ENCODE results near the gene AKAP8. TPM values are rescaled to one million over a fixed set of nuclear protein-coding genes. Genes with fewer than 3 reads are reported as not detected.
"Not testable (repeated sequence)": the region's sequence is repeated elsewhere in the genome, so short reads cannot be mapped to it uniquely, and the experiment has no call there.

Gene AKAP8
- total RNA-seq, 1 donor from 2014 or later: 41.3 TPM

DNA sequence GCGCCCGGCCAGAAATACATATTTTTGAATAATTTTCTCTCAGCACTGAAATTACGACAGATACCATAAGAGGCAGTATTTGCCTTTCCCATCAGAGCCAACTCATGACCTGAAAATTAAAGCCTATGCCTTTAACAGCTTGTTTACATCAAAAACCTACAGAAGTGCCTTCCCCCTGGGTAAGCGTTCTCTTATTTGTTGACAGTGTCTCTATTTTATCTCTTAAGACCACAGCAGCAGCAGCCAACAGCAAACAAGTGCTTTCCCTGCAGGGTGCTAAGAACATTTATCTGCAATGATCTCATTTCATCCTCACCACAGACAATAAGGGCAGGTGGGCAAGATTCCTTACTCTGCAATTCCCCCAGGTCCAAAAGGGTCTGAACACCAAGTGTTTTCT lies 33.2 kb upstream of the AKAP8 start:
- Mint-ChIP-seq H3K36me3 (ENCODE audit: low read depth) (peaks cover 10% of the 10 kb centered on the region), H3K4me3 (no peak overlapping the region), H3K4me1 (peaks cover 28% of the 10 kb centered on the region), H3K27me3 (ENCODE audit: low read depth) (no peaks in the 10 kb centered on the region), H3K27ac (ENCODE audit: unreplicated experiment) (no peak overlapping the region), H3K9me3 (no peaks in the 10 kb centered on the region)
- no peak for DNase-seq (ENCODE audit: low read depth, low spot score)
- TF ChIP-seq, protein P1, sequence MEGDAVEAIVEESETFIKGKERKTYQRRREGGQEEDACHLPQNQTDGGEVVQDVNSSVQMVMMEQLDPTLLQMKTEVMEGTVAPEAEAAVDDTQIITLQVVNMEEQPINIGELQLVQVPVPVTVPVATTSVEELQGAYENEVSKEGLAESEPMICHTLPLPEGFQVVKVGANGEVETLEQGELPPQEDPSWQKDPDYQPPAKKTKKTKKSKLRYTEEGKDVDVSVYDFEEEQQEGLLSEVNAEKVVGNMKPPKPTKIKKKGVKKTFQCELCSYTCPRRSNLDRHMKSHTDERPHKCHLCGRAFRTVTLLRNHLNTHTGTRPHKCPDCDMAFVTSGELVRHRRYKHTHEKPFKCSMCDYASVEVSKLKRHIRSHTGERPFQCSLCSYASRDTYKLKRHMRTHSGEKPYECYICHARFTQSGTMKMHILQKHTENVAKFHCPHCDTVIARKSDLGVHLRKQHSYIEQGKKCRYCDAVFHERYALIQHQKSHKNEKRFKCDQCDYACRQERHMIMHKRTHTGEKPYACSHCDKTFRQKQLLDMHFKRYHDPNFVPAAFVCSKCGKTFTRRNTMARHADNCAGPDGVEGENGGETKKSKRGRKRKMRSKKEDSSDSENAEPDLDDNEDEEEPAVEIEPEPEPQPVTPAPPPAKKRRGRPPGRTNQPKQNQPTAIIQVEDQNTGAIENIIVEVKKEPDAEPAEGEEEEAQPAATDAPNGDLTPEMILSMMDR (conservative IDR thresholded peaks at IDR 0.05): no peak

GRCh38 chr19:15411351-15411750 lies 31.8 kb upstream of the AKAP8 start:
- H3K27ac Mint-ChIP-seq (ENCODE audit: unreplicated experiment): not testable (repeated sequence)

DNA sequence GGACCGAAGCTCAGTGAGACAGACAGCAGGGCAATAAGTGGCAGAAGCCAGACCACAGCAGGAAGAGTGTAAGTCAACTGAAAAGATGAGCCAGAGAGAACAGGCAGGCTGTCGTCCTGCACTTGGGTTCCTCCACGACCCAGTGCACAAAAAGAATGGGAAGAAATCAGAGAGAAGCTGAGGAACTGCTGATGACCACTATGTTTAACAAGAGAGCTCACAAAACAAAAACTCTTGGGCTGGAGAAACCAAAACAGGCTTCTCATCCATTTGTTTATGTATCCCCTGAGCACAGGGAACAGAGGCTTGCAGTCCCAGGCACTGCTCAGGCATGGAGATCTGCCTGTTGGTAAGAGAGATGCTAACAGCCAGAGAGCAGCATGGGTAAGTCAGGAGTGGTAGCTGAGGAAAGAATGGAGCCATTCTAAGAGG lies 25.2 kb upstream of the AKAP8 start:
- Mint-ChIP-seq H3K4me1 (peaks cover 8% of the 10 kb centered on the region), H3K9me3 (no peaks in the 10 kb centered on the region), H3K4me3 (no peak overlapping the region), H3K36me3 (ENCODE audit: low read depth) (no peaks in the 10 kb centered on the region), H3K27ac (ENCODE audit: unreplicated experiment) (peak overlapping the region; percentile 23), H3K27me3 (ENCODE audit: low read depth) (no peaks in the 10 kb centered on the region)
- TF ChIP-seq, protein P1 (conservative IDR thresholded peaks at IDR 0.05): no peak
- no peak for DNase-seq (ENCODE audit: low read depth, low spot score)

More at GRCh38 chr19:15411351-15411750, 31.8 kb upstream of the AKAP8 start:
- H3K4me1 Mint-ChIP-seq: peaks cover 14% of the 10 kb centered on the region
- not testable (repeated sequence) for H3K4me3 Mint-ChIP-seq; H3K9me3 Mint-ChIP-seq; H3K27me3 Mint-ChIP-seq (ENCODE audit: low read depth); H3K36me3 Mint-ChIP-seq (ENCODE audit: low read depth); DNase-seq (ENCODE audit: low read depth, low spot score)

- no peaks in the 10 kb centered on the region for H3K36me3 Mint-ChIP-seq (ENCODE audit: low read depth)
- H3K27me3 Mint-ChIP-seq (ENCODE audit: low read depth): no peaks in the 10 kb centered on the region
- H3K4me3 Mint-ChIP-seq: no peak overlapping the region
- H3K27ac Mint-ChIP-seq (ENCODE audit: unreplicated experiment): peak overlapping the region; percentile 23
- peaks cover 8% of the 10 kb centered on the region for H3K4me1 Mint-ChIP-seq
- DNase-seq (ENCODE audit: low read depth, low spot score): no peak
- no peaks in the 10 kb centered on the region for H3K9me3 Mint-ChIP-seq
- TF ChIP-seq, protein P1 (conservative IDR thresholded peaks at IDR 0.05): no peak
Measured at GRCh38 chr19:15404097-15404779, 24.7 kb upstream of the AKAP8 start.

DNA sequence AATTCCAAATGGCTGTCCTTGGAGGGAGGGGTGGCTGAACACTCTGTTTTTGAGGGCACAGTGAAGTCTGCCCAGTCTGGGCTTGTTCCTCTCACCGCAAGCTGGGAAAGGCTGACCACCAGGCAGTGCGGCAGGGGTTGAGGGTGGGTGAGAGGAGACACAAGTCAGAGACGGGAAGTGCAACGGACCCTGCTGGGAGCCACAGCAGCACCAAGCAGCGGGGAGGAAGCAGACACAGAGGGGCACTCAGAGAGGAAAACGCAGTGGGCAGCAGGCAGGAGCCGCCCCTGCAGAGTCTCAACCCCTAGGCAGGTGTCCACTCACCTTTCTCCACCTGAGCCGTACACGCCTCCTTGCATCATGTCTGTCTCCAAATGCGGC lies 23.6 kb upstream of the AKAP8 start:
- H3K27ac Mint-ChIP-seq (ENCODE audit: unreplicated experiment): no peak overlapping the region
- H3K4me1 Mint-ChIP-seq: peaks cover 8% of the 10 kb centered on the region
- H3K36me3 Mint-ChIP-seq (ENCODE audit: low read depth): no peaks in the 10 kb centered on the region
- DNase-seq (ENCODE audit: low read depth, low spot score): no peak
- no peaks in the 10 kb centered on the region for H3K27me3 Mint-ChIP-seq (ENCODE audit: low read depth)
- no peaks in the 10 kb centered on the region for H3K9me3 Mint-ChIP-seq
- no peak overlapping the region for H3K4me3 Mint-ChIP-seq
- TF ChIP-seq, protein P1 (conservative IDR thresholded peaks at IDR 0.05): no peak

DNA sequence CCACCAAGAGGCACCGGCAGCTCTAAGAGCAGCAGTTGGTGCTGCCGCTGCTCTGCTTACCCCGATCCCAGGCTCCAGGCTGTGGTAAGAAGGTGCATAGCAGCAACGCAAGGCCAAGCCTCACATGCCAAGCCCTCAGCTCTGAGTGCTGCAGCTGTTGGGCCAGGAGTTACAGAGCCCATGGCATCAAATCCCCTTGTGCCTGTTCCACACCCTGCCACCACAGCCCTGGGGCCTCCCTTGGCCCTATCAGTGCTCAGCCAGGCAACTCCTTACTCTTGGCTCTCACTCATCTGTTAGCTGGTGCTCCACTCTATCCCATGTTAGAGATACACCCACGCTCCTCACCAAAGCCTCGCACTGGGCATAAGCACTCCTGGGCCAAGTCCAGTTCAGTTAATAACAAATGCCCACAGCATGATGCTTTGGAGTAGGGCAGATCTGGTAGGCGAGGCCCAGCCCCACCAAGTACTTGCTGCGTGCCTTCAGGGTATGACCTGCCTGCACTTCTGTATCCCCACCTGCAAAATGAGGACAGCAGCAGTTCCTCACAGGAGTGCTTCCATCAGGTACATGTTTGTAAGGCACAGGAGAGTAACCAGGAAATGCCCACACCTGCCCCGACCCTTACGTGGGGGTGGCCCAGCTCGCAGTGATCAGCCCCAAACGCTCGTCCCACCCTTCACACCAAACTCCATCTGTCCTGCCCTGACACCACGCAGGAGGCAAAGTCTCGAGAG lies 23.0 kb upstream of the AKAP8 start:
- H3K9me3 Mint-ChIP-seq: no peaks in the 10 kb centered on the region
- no peak overlapping the region for H3K4me3 Mint-ChIP-seq
- peaks cover 8% of the 10 kb centered on the region for H3K4me1 Mint-ChIP-seq
- H3K27ac Mint-ChIP-seq (ENCODE audit: unreplicated experiment): no peak overlapping the region
- no peaks in the 10 kb centered on the region for H3K36me3 Mint-ChIP-seq (ENCODE audit: low read depth)
- H3K27me3 Mint-ChIP-seq (ENCODE audit: low read depth): no peaks in the 10 kb centered on the region
- no peak for DNase-seq (ENCODE audit: low read depth, low spot score)
- TF ChIP-seq, protein P1 (conservative IDR thresholded peaks at IDR 0.05): no peak

Data from neural crest cell (in vitro differentiated cells).